Adrenal gland (tissue), 12 donors: ENCODE results near the gene SLC6A3. TPM values are rescaled to one million over a fixed set of nuclear protein-coding genes. Genes with fewer than 3 reads are reported as not detected.
"Not testable (repeated sequence)": the region's sequence is repeated elsewhere in the genome, so short reads cannot be mapped to it uniquely, and the experiment has no call there.

ENCODE experiments used
- DNase-seq, 7 donors: peaks; one replicate each; pipeline ENCODE4 v3.0.0-alpha.2; 2019 to 2020
- H3K27ac ChIP-seq, 5 donors: fragments of 200-600 bp; sonication (generic) in 4 of 5; 1 replicate in 3 of 5; 2 replicates in 2 of 5; pipeline versions ENCODE4 v1.5.1 to v1.8.0; 2016 to 2020; ENCODE audit warnings: mild to moderate bottlenecking in 1 of 5
- H3K27me3 ChIP-seq: fragments of 200-600 bp; 2 replicates; pipeline ENCODE4 v1.8.0; 2021
- H3K36me3 ChIP-seq, 2 donors: fragments of 200-600 bp; replicated peaks in 1 of 2; 1 replicate in 1 of 2; 2 replicates in 1 of 2; pipeline versions ENCODE4 v1.5.1 to v1.8.0; 2018 to 2022
- H3K4me1 ChIP-seq, 2 donors: fragments of 200-600 bp; replicated peaks in 1 of 2; 1 replicate in 1 of 2; 2 replicates in 1 of 2; pipeline versions ENCODE4 v1.5.1 to v1.8.0; 2018 to 2021
- H3K4me3 ChIP-seq, 4 donors: fragments of 200-600 bp; sonication (generic) in 3 of 4; one replicate each; pipeline ENCODE4 v1.5.1; 2016 to 2018
- H3K9me3 ChIP-seq, 3 donors: fragments of 200-600 bp; sonication (generic) in 1 of 3; replicated peaks in 1 of 3; 1 replicate in 2 of 3; 2 replicates in 1 of 3; pipeline versions ENCODE4 v1.5.1 to v1.8.0; 2016 to 2021
- POLR2A ChIP-seq, 2 donors: fragments of 450-650 bp; IDR thresholded peaks; one replicate each; pipeline ENCODE4 v1.6.1; 2017; ENCODE audit warnings: antibody characterized with exemption in 2 of 2, mild to moderate bottlenecking in 2 of 2, moderate library complexity in 1 of 2
- WGBS, 4 donors: extraction: QIAGEN DNeasy Blood & Tissue Kit in 2 of 4; methylation state at CpG; one replicate each; pipeline versions ENCODE4 v1.1.5 to v1.1.7; 2013 to 2017; 5-methylcytosine and 5-hydroxymethylcytosine counted together
- intact Hi-C, 2 donors: fragments of 100-400 bp; cut with DNase I; formaldehyde crosslinking; loops; one replicate each; pipeline versions ENCODE4 v1.14.1 to v1.15.0; 2022 to 2023
- polyA plus RNA-seq, 3 donors: library from polyadenylated mRNA; stranded (reverse); fragments of 200-250 nt in 2 of 3; fragments of 350-450 nt in 1 of 3; fragmentation: Illumina TruSeq in 1 of 3; extraction: RNeasy Lipid Tissue Mini Kit (QIAGEN cat#74804) in 1 of 3; gene quantifications; one replicate each; pipeline ENCODE4 v1.2.3, GENCODE V29; 2013 to 2014
- total RNA-seq, 9 donors: library from RNA; depleted of rRNA in 4 of 9; stranded (reverse); fragments of >200 nt in 4 of 9; fragments of 120-200 nt in 1 of 9; fragmentation: NEBNext Ultra II Directional in 1 of 9; extraction: Animal tissue kit (Norgen Biotek cat#: 25700) in 1 of 9; gene quantifications; one replicate each; pipeline versions ENCODE4 v1.1.0 to v1.2.4, GENCODE V29; 2013 to 2023
- TF ChIP-seq, protein P1 (sequence below), 6 experiments: fragments of 450-650 bp in 4 of 6; fragments of 200-600 bp in 2 of 6; sonication (generic) in 1 of 6; IDR thresholded peaks; 1 replicate in 5 of 6; 2 replicates in 1 of 6; pipeline versions ENCODE4 v1.5.1 to v1.8.0; 2016 to 2021; ENCODE audit warnings: antibody characterized with exemption in 6 of 6, mild to moderate bottlenecking in 2 of 6, moderate library complexity in 1 of 6
- donor health status: healthy with polysubstance abuse.
- donor health status: Bipolar disorder and iron deficiency.
- donor health status: DM: yes; HTN: yes; CAD: no.
- donor health status: DM: no; HTN: no; CAD: no.
- donor health status: DM: no; HTN: no; CAD: no.
- donor health status: DM: yes; HTN: yes; CAD: no.

The SLC6A3 gene
- total and polyA plus RNA-seq, 12 donors = 0.10 TPM; not detected in 11

DNA sequence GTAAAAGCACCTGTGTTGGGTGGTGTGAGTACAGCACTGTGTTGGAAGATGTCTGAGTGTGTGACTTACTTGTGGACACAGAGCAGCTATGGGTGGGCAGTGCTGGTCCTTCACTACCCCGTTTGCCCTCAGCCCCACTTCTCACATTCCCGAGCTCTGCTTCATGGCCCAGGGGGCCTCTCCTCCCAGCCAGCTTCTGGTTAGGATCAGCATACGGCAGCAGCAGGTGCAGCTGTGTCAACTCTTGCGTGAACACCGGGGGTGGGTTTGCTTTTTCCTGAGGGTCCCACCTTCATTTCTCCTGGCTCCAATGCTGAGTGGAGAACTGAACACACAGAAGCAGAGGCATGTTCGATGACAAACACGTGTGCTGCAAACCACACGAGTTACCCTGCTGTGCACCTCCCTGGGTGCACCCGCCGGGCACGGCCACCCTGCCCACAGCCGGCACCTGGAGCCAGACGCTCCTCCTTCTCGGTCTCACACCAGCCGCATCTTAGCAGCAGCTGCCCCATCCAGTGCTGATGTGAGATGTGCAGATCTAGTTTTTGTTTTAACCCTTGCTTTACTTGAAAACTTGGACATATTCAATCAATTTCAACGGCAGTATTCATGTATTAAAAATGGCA lies 14.9 kb upstream of the SLC6A3 start:
- WGBS, 4 donors = 79 to 86% (median 82%) methylated on average over 12 to 16 of the region's 16 CpGs
- H3K4me3 ChIP-seq = no peak overlapping the region
- H3K36me3 ChIP-seq = peaks cover 0 to 25% of the 10 kb centered on the region in 2 donors
- H3K4me1 ChIP-seq = no peaks in the 10 kb centered on the region
- intact Hi-C loops = no loop called here
- H3K27ac ChIP-seq = no peak overlapping the region
- no peak for DNase-seq
- peaks cover 0 to 3% (median 0%) of the 10 kb centered on the region in 3 donors for H3K9me3 ChIP-seq
- no peak for TF ChIP-seq POLR2A (IDR thresholded peaks at IDR 0.05)
- TF ChIP-seq, protein P1, sequence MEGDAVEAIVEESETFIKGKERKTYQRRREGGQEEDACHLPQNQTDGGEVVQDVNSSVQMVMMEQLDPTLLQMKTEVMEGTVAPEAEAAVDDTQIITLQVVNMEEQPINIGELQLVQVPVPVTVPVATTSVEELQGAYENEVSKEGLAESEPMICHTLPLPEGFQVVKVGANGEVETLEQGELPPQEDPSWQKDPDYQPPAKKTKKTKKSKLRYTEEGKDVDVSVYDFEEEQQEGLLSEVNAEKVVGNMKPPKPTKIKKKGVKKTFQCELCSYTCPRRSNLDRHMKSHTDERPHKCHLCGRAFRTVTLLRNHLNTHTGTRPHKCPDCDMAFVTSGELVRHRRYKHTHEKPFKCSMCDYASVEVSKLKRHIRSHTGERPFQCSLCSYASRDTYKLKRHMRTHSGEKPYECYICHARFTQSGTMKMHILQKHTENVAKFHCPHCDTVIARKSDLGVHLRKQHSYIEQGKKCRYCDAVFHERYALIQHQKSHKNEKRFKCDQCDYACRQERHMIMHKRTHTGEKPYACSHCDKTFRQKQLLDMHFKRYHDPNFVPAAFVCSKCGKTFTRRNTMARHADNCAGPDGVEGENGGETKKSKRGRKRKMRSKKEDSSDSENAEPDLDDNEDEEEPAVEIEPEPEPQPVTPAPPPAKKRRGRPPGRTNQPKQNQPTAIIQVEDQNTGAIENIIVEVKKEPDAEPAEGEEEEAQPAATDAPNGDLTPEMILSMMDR (IDR thresholded peaks at IDR 0.05) = no peak
- no peaks in the 10 kb centered on the region for H3K27me3 ChIP-seq

DNA sequence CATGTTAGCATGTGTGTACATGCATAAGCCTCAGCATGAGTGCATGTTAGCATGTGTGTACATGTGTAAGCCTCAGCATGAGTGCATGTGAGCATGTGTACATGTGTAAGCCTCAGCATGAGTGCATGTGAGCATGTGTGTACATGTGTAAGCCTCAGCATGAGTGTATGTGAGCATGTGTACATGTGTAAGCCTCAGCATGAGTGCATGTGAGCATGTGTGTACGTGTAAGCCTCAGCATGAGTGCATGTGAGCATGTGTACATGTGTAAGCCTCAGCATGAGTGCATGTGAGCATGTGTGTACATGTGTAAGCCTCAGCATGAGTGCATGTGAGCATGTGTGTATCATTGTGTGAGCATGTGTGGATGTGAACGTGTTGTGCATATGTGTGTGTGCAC lies 14.2 kb upstream of the SLC6A3 start:
- WGBS, 4 donors = 75 to 93% (median 88%) methylated on average over 2 of the region's 2 CpGs
- H3K9me3 ChIP-seq = not testable (repeated sequence)

DNA sequence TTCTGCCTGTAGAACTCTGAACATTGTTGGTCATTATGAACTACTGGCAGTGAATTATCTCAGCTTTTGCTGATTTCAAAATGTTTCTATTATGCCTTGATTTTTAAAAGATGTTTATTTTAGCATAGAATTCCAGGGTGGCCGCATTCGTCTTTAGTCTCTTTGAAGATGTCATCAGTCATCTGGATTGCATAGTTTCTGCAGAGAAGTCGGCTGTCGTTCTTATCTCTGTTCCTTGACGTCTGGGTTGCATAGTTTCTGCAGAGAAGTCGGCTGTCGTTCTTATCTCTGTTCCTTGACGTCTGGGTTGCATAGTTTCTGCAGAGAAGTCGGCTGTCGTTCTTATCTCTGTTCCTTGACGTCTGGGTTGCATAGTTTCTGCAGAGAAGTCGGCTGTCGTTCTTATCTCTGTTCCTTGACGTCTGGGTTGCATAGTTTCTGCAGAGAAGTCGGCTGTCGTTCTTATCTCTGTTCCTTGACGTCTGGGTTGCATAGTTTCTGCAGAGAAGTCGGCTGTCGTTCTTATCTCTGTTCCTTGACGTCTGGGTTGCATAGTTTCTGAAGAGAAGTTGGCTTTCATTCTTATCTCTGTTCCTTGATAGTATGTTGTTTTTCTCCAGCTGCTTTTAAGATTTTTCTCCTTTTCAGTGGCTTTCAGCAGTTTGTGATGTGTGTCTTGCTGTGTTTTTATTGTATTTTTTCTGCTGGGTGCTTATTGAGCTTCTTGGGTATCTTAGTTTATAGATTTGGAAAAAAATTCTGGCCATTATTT lies 11.1 kb upstream of the SLC6A3 start:
- H3K4me1 ChIP-seq, intact Hi-C loops, H3K4me3 ChIP-seq, H3K36me3 ChIP-seq, H3K27me3 ChIP-seq, H3K27ac ChIP-seq, H3K9me3 ChIP-seq, DNase-seq: not testable (repeated sequence)
- WGBS, 4 donors = 79 to 83% (median 81%) methylated on average over 9 to 11 of the region's 20 CpGs

More for the DNA sequence above, 14.2 kb upstream of the SLC6A3 start:
- H3K4me3 ChIP-seq, H3K27ac ChIP-seq, H3K4me1 ChIP-seq, intact Hi-C loops, H3K27me3 ChIP-seq, DNase-seq: not testable (repeated sequence)
- H3K36me3 ChIP-seq = peaks cover 0 to 25% of the 10 kb centered on the region in 2 donors

DNA sequence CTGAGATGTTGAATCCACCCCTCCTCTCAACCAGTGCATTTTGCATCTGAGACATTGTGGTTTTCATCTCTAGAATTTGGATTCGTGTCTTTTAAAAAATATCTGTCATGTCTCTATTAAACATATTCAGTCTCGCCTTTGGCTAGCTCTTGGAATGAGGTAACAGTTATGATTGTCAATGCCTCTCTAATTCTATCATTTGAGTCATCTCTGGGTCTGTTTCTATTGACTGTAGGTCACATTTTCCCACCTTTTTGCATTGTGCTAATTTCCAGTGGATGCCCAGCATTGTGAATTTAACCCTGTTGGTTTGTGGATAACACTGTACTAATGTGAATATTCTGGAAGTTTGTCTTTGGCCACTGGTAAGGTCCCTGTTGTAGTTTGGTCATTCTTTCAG lies 8.4 kb upstream of the SLC6A3 start:
- Histone ChIP-seq H3K27me3 (no peaks in the 10 kb centered on the region), H3K9me3 (peaks cover 0 to 3% (median 0%) of the 10 kb centered on the region in 3 donors), H3K36me3 (no peaks in the 10 kb centered on the region), H3K4me3 (no peak overlapping the region), H3K27ac (no peak overlapping the region), H3K4me1 (no peaks in the 10 kb centered on the region)
- no peak for DNase-seq
- no peak for TF ChIP-seq POLR2A (IDR thresholded peaks at IDR 0.05)
- TF ChIP-seq, protein P1 (IDR thresholded peaks at IDR 0.05) = no peak
- intact Hi-C loops = no loop called here
- WGBS, 4 donors = 60 to 77% (median 67%) methylated on average over 2 of the region's 2 CpGs

DNA sequence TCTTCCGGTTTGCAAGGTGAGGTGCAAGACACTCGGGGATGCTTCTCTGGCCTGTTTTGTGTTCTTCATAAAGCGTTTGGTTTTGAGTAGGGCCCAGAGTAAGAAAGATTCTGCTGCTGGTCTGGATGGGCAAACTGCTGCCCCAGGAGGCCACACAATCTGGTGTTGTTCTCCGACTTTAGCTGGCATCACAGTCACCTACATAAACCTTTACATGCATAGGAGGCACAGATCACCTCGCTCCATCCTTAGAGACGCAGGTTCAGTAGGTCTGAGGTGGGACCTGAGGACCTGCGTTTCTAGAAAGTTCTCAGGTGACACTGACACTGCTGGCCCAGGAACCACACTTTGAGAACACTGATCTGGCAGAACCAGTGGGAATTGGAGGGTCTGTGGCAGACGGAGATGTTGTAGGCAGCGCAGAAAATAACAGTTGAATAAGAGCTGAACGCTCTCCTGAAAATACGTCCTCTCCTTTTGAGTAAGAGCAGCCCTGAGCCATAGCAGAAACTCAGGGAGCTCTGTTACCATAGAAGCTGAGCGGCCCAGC lies 3.9 kb upstream of the SLC6A3 start:
- 79 to 85% (median 84%) methylated on average over 12 of the region's 12 CpGs for WGBS, 4 donors
- Histone ChIP-seq H3K4me1 (no peaks in the 10 kb centered on the region), H3K27ac (no peak overlapping the region), H3K36me3 (no peaks in the 10 kb centered on the region), H3K9me3 (no peaks in the 10 kb centered on the region), H3K27me3 (peaks cover 26% of the 10 kb centered on the region), H3K4me3 (no peak overlapping the region)
- peak in 1 of 7 donors; percentile 15 for DNase-seq
- intact Hi-C loops = no loop called here
- no peak for TF ChIP-seq POLR2A (IDR thresholded peaks at IDR 0.05)
- TF ChIP-seq, protein P1 (IDR thresholded peaks at IDR 0.05) = no peak
